ENCODE measurements around the gene SECTM1. TPM values are rescaled to one million over a fixed set of nuclear protein-coding genes. Genes with fewer than 3 reads are reported as not detected.
A peak's percentile ranks its signal among the peaks of the same experiment; 100 is the strongest.

SECTM1 gene
- total and polyA plus RNA-seq, 3 experiments from 2014 or later, result 0.49 to 1.9 (median 1.1) TPM

- Histone ChIP-seq H3K36me3 (ENCODE audit: insufficient read depth, low read length) (no peaks in the 10 kb centered on the region), H3K9me3 (ENCODE audit: low read length) (no peaks in the 10 kb centered on the region), H3K4me3 (ENCODE audit: low read length) (no peak overlapping the region), H3K27me3 (ENCODE audit: insufficient read depth, low read length, poor library complexity, severe bottlenecking) (no peaks in the 10 kb centered on the region), H3K27ac (ENCODE audit: low read depth, low read length) (peak overlapping the region; percentile 51), H3K4me1 (ENCODE audit: insufficient read depth, low read length) (peaks cover 10% of the 10 kb centered on the region)
- H3K27ac Mint-ChIP-seq, result peak overlapping the region in 4 of 8 donors; percentile 32 to 85 (median 44)
- ChIA-PET POLR2A (no interaction called here), CTCF (no interaction called here)
- DNase-seq, result no peak
- H3K9me3 Mint-ChIP-seq, result no peaks in the 10 kb centered on the region
- H3K27me3 Mint-ChIP-seq, result peaks cover 0 to 1% of the 10 kb centered on the region in 2 donors
- H3K4me1 Mint-ChIP-seq, result peaks cover 0 to 17% (median 3%) of the 10 kb centered on the region in 3 donors
- H3K36me3 Mint-ChIP-seq, result peaks cover 0 to 3% (median 0%) of the 10 kb centered on the region in 3 donors
- H3K4me3 Mint-ChIP-seq, result peak overlapping the region in 1 of 7 donors; percentile 67
Observed at GRCh38 chr17:82287868-82288801, 45.4 kb downstream of the SECTM1 start.

- peaks cover 0 to 15% (median under 1%) of the 10 kb centered on the region in 3 donors for H3K4me1 Mint-ChIP-seq
- peak overlapping the region in 2 of 8 donors; percentile 32 to 33 for H3K27ac Mint-ChIP-seq
- H3K4me1 ChIP-seq (ENCODE audit: insufficient read depth, low read length), result peaks cover 14% of the 10 kb centered on the region
- peak overlapping the region; percentile 51 for H3K27ac ChIP-seq (ENCODE audit: low read depth, low read length)
- H3K27me3 Mint-ChIP-seq, result peaks cover 0 to 1% of the 10 kb centered on the region in 2 donors
- no peaks in the 10 kb centered on the region for H3K36me3 ChIP-seq (ENCODE audit: insufficient read depth, low read length)
- H3K4me3 ChIP-seq (ENCODE audit: low read length), result no peak overlapping the region
- DNase-seq, result no peak
- POLR2A ChIA-PET, result no interaction called here
- no peaks in the 10 kb centered on the region for H3K9me3 Mint-ChIP-seq
- CTCF ChIA-PET, result no interaction called here
- no peaks in the 10 kb centered on the region for H3K9me3 ChIP-seq (ENCODE audit: low read length)
- no peak overlapping the region for H3K4me3 Mint-ChIP-seq
- no peaks in the 10 kb centered on the region for H3K27me3 ChIP-seq (ENCODE audit: insufficient read depth, low read length, poor library complexity, severe bottlenecking)
- no peaks in the 10 kb centered on the region for H3K36me3 Mint-ChIP-seq
Observed at GRCh38 chr17:82287013-82287867, 46.3 kb downstream of the SECTM1 start.

- peaks cover 0 to 1% of the 10 kb centered on the region in 2 donors for H3K27me3 Mint-ChIP-seq
- POLR2A ChIA-PET, result interaction anchor here (0.6 kb wide), 1 partner anchor 13 kb away, joined by 5 read pairs; no protein-coding TSS in a partner anchor
- H3K9me3 ChIP-seq (ENCODE audit: low read length), result no peaks in the 10 kb centered on the region
Observed at GRCh38 chr17:82285141-82285540, 48.4 kb downstream of the SECTM1 start.

GRCh38 chr17:82283208-82283749 is 50.3 kb downstream of the SECTM1 start:
- H3K4me3 Mint-ChIP-seq, result no peak overlapping the region
- peaks cover 0 to 1% of the 10 kb centered on the region in 2 donors for H3K27me3 Mint-ChIP-seq
- Histone ChIP-seq H3K27me3 (ENCODE audit: insufficient read depth, low read length, poor library complexity, severe bottlenecking) (no peaks in the 10 kb centered on the region), H3K36me3 (ENCODE audit: insufficient read depth, low read length) (no peaks in the 10 kb centered on the region), H3K4me1 (ENCODE audit: insufficient read depth, low read length) (peaks cover 18% of the 10 kb centered on the region), H3K9me3 (ENCODE audit: low read length) (no peaks in the 10 kb centered on the region), H3K27ac (ENCODE audit: low read depth, low read length) (no peak overlapping the region), H3K4me3 (ENCODE audit: low read length) (no peak overlapping the region)
- ChIA-PET CTCF (interaction anchor here (1.2 kb wide), 1 partner anchor 22 kb away, joined by 5 read pairs; no protein-coding TSS in a partner anchor), POLR2A (interaction anchor here (1.0 to 1.2 kb wide), 2 partner anchors 9 to 10 kb away, joined by 3 read pairs; no protein-coding TSS in a partner anchor)
- peaks cover 14 to 22% (median 14%) of the 10 kb centered on the region in 3 donors for H3K4me1 Mint-ChIP-seq
- H3K36me3 Mint-ChIP-seq, result no peaks in the 10 kb centered on the region
- no peaks in the 10 kb centered on the region for H3K9me3 Mint-ChIP-seq
- H3K27ac Mint-ChIP-seq, result no peak overlapping the region
- DNase-seq, result no peak

More at GRCh38 chr17:82285141-82285540, 48.4 kb downstream of the SECTM1 start:
- no peak for DNase-seq
- Histone ChIP-seq H3K27ac (ENCODE audit: low read depth, low read length) (peak overlapping the region; percentile 24), H3K36me3 (ENCODE audit: insufficient read depth, low read length) (no peaks in the 10 kb centered on the region), H3K4me3 (ENCODE audit: low read length) (no peak overlapping the region), H3K4me1 (ENCODE audit: insufficient read depth, low read length) (peaks cover 18% of the 10 kb centered on the region), H3K27me3 (ENCODE audit: insufficient read depth, low read length, poor library complexity, severe bottlenecking) (no peaks in the 10 kb centered on the region)
- no peaks in the 10 kb centered on the region for H3K9me3 Mint-ChIP-seq
- no peak overlapping the region for H3K4me3 Mint-ChIP-seq
- no peak overlapping the region for H3K27ac Mint-ChIP-seq
- CTCF ChIA-PET, result no interaction called here
- no peaks in the 10 kb centered on the region for H3K36me3 Mint-ChIP-seq
- H3K4me1 Mint-ChIP-seq, result peaks cover 14 to 22% (median 14%) of the 10 kb centered on the region in 3 donors

GRCh38 chr17:82282239-82283207 is 51.0 kb downstream of the SECTM1 start:
- Mint-ChIP-seq H3K36me3 (no peaks in the 10 kb centered on the region), H3K9me3 (no peaks in the 10 kb centered on the region), H3K4me1 (peaks cover 14 to 22% (median 14%) of the 10 kb centered on the region in 3 donors), H3K4me3 (peak overlapping the region in 1 of 7 donors; percentile 38), H3K27me3 (no peaks in the 10 kb centered on the region), H3K27ac (no peak overlapping the region)
- DNase-seq, result no peak
- no peaks in the 10 kb centered on the region for H3K27me3 ChIP-seq (ENCODE audit: insufficient read depth, low read length, poor library complexity, severe bottlenecking)
- no peak overlapping the region for H3K4me3 ChIP-seq (ENCODE audit: low read length)
- POLR2A ChIA-PET, result interaction anchor here (1.0 to 1.2 kb wide), 2 partner anchors 9 to 11 kb away, joined by 3 read pairs; no protein-coding TSS in a partner anchor
- no peaks in the 10 kb centered on the region for H3K9me3 ChIP-seq (ENCODE audit: low read length)
- H3K4me1 ChIP-seq (ENCODE audit: insufficient read depth, low read length), result peaks cover 18% of the 10 kb centered on the region
- no peaks in the 10 kb centered on the region for H3K36me3 ChIP-seq (ENCODE audit: insufficient read depth, low read length)
- CTCF ChIA-PET, result interaction anchor here (1.2 kb wide), 1 partner anchor 21 kb away, joined by 5 read pairs; no protein-coding TSS in a partner anchor
- no peak overlapping the region for H3K27ac ChIP-seq (ENCODE audit: low read depth, low read length)

GRCh38 chr17:82281502-82282238 is 51.9 kb downstream of the SECTM1 start:
- POLR2A ChIA-PET, result no interaction called here
- Histone ChIP-seq H3K4me3 (ENCODE audit: low read length) (no peak overlapping the region), H3K27me3 (ENCODE audit: insufficient read depth, low read length, poor library complexity, severe bottlenecking) (no peaks in the 10 kb centered on the region), H3K4me1 (ENCODE audit: insufficient read depth, low read length) (peaks cover 18% of the 10 kb centered on the region), H3K36me3 (ENCODE audit: insufficient read depth, low read length) (no peaks in the 10 kb centered on the region), H3K27ac (ENCODE audit: low read depth, low read length) (no peak overlapping the region), H3K9me3 (ENCODE audit: low read length) (no peaks in the 10 kb centered on the region)
- H3K4me1 Mint-ChIP-seq, result peaks cover 14 to 22% (median 14%) of the 10 kb centered on the region in 3 donors
- peak overlapping the region in 4 of 7 donors; percentile 0 to 68 (median 34) for H3K4me3 Mint-ChIP-seq
- no peaks in the 10 kb centered on the region for H3K27me3 Mint-ChIP-seq
- H3K36me3 Mint-ChIP-seq, result no peaks in the 10 kb centered on the region
- no peaks in the 10 kb centered on the region for H3K9me3 Mint-ChIP-seq
- DNase-seq, result no peak
- CTCF ChIA-PET, result no interaction called here
- peak overlapping the region in 6 of 8 donors; percentile 26 to 76 (median 54) for H3K27ac Mint-ChIP-seq

All from CD8-positive, alpha-beta memory T cell (primary cell).